Transverse colon (tissue), 4 donors: ENCODE measurements around the gene PTPRR. TPM values are rescaled to one million over a fixed set of nuclear protein-coding genes. Genes with fewer than 3 reads are reported as not detected.

Source experiments
- DNase-seq: peaks from one replicate; pipeline ENCODE4 v3.0.0-alpha.2; 2019
- H3K27ac ChIP-seq, 4 donors: fragments of 200-600 bp; sonication (generic); 2 replicates each; pipeline ENCODE4 v1.5.1; 2016 to 2018; ENCODE audit warnings: inconsistent platforms in 4 of 4
- H3K27me3 ChIP-seq: fragments of 200-600 bp; sonication (generic); 2 replicates; pipeline ENCODE4 v1.5.1; 2017; ENCODE audit warnings: inconsistent platforms
- H3K36me3 ChIP-seq, 4 donors: fragments of 200-600 bp; sonication (generic); 2 replicates each; pipeline ENCODE4 v1.5.1; 2017 to 2019; ENCODE audit warnings: inconsistent platforms in 4 of 4
- H3K4me1 ChIP-seq, 4 donors: fragments of 200-600 bp; sonication (generic); 2 replicates each; pipeline ENCODE4 v1.5.1; 2017 to 2020; ENCODE audit warnings: inconsistent platforms in 4 of 4
- H3K4me3 ChIP-seq, 4 donors: fragments of 200-600 bp; sonication (generic); 1 replicate in 1 of 4; 2 replicates in 3 of 4; pipeline versions ENCODE4 v1.5.1 to v1.6.1; 2017 to 2019; ENCODE audit warnings: inconsistent platforms in 4 of 4
- H3K9me3 ChIP-seq, 2 donors: fragments of 200-600 bp; sonication (generic); 2 replicates each; pipeline ENCODE4 v1.5.1; 2017 to 2019; ENCODE audit warnings: inconsistent platforms in 2 of 2
- CTCF ChIP-seq, 5 experiments: fragments of 200-600 bp in 3 of 5; fragments of 450-650 bp in 2 of 5; sonication (generic) in 3 of 5; IDR thresholded peaks; 1 replicate in 2 of 5; 2 replicates in 3 of 5; pipeline ENCODE4 v1.5.1; 2016 to 2017; ENCODE audit warnings: antibody characterized with exemption in 5 of 5, inconsistent platforms in 3 of 5, mild to moderate bottlenecking in 2 of 5, moderate library complexity in 1 of 5
- EP300 ChIP-seq: sonication (generic); formaldehyde crosslinking; IDR thresholded peaks from one replicate; pipeline ENCODE4 v1.6.1; 2017; ENCODE audit warnings: antibody characterized with exemption, low read depth
- POLR2A ChIP-seq: fragments of 450-650 bp; IDR thresholded peaks from one replicate; pipeline ENCODE4 v1.6.1; 2016; ENCODE audit warnings: antibody characterized with exemption, mild to moderate bottlenecking, moderate library complexity
- POLR2AphosphoS5 ChIP-seq, 3 donors: sonication (generic); formaldehyde crosslinking; IDR thresholded peaks; one replicate each; pipeline ENCODE4 v1.6.1; 2016; ENCODE audit warnings: antibody characterized with exemption in 3 of 3
- WGBS, 2 donors: methylation state at CpG; one replicate each; pipeline ENCODE4 v1.1.5; 2018; ENCODE audit warnings: low coverage in 1 of 2; 5-methylcytosine and 5-hydroxymethylcytosine counted together
- in situ Hi-C, 4 donors: fragments of 200-750 bp; cut with MboI; loops; one replicate each; pipeline versions ENCODE4 v1.15.0 to v1.15.1; 2017; ENCODE audit warnings: low sequenced_read_pairs in 3 of 4, low pct_ligation_motif_present in 1 of 4, low pct_unique_long_range_greater_than_20kb in 1 of 4
- intact Hi-C: fragments of 100-400 bp; cut with DNase I; formaldehyde crosslinking; loops from one replicate; pipeline ENCODE4 v1.15.1; 2023; ENCODE audit warnings: low total_unique reads
- total RNA-seq, 4 donors: library from RNA; depleted of rRNA; stranded (reverse); fragments of >200 nt; gene quantifications; one replicate each; pipeline ENCODE4 v1.1.0, GENCODE V29; 2016

The PTPRR gene
- total RNA-seq, 4 donors from 2014 or later: 13.2 to 50.9 (median 31.4) TPM; not detected in 1

GRCh38 chr12:70747445-70748260 is 172.9 kb downstream of the PTPRR start:
- in situ Hi-C loops (loop anchor here in 3 of 4 donors (25.0 kb wide), 2 partner anchors 265 to 860 kb away; no protein-coding TSS in a partner anchor), intact Hi-C loops (no loop called here)
- Histone ChIP-seq H3K27me3 (no peaks in the 10 kb centered on the region), H3K4me1 (no peaks in the 10 kb centered on the region), H3K4me3 (no peak overlapping the region), H3K36me3 (no peaks in the 10 kb centered on the region), H3K27ac (no peak overlapping the region), H3K9me3 (no peaks in the 10 kb centered on the region)
- 71 to 75% methylated on average over 6 of the region's 6 CpGs for WGBS, 2 donors
- no peak for DNase-seq
- TF ChIP-seq CTCF (IDR thresholded peaks at IDR 0.05) (no peak), EP300 (no peak), POLR2AphosphoS5 (IDR thresholded peaks at IDR 0.05) (no peak), POLR2A (no peak)

GRCh38 chr12:70745048-70745447 is 175.5 kb downstream of the PTPRR start:
- H3K9me3 ChIP-seq: no peaks in the 10 kb centered on the region
- no peak for DNase-seq
- TF ChIP-seq CTCF (IDR thresholded peaks at IDR 0.05) (no peak), POLR2A (no peak), POLR2AphosphoS5 (IDR thresholded peaks at IDR 0.05) (no peak), EP300 (no peak)
- in situ Hi-C loops (loop anchor here in 3 of 4 donors (25.0 kb wide), 2 partner anchors 267 to 858 kb away; no protein-coding TSS in a partner anchor), intact Hi-C loops (no loop called here)
- H3K36me3 ChIP-seq: no peaks in the 10 kb centered on the region
- H3K4me1 ChIP-seq: peaks cover 0 to 11% (median 5%) of the 10 kb centered on the region in 4 donors
- no peak overlapping the region for H3K4me3 ChIP-seq
- no peaks in the 10 kb centered on the region for H3K27me3 ChIP-seq
- no peak overlapping the region for H3K27ac ChIP-seq
- WGBS, 2 donors: 68 to 79% methylated on average over 4 to 7 of the region's 7 CpGs

DNA sequence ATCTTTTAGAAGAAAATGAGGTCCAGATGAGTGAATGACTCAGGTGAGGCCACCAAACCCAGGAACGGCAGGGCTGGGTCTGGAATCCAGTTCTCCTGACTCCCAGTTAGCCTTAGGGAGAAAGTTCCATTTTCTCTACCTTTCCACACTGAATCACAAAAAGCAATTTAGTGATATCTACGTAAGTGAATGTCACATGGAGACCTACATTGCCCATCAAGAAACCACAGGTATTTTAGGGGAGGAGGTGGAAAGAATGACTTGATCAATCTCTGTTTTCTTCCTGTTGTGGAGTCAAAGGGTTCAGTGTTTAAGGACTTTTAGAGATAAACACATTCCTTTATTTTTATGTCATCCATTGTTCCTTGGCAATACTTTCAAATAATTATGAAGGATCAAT is 176.4 kb downstream of the PTPRR start:
- Histone ChIP-seq H3K27me3 (no peaks in the 10 kb centered on the region), H3K4me1 (peaks cover 0 to 11% (median 5%) of the 10 kb centered on the region in 4 donors), H3K36me3 (no peaks in the 10 kb centered on the region), H3K4me3 (no peak overlapping the region), H3K27ac (no peak overlapping the region), H3K9me3 (no peaks in the 10 kb centered on the region)
- WGBS, 2 donors: 83 to 92% methylated on average over 2 of the region's 2 CpGs
- no peak for DNase-seq
- in situ Hi-C loops (loop anchor here in 3 of 4 donors (25.0 kb wide), 2 partner anchors 268 to 857 kb away; no protein-coding TSS in a partner anchor), intact Hi-C loops (no loop called here)
- TF ChIP-seq POLR2AphosphoS5 (IDR thresholded peaks at IDR 0.05): no peak
- TF ChIP-seq POLR2A: no peak

DNA sequence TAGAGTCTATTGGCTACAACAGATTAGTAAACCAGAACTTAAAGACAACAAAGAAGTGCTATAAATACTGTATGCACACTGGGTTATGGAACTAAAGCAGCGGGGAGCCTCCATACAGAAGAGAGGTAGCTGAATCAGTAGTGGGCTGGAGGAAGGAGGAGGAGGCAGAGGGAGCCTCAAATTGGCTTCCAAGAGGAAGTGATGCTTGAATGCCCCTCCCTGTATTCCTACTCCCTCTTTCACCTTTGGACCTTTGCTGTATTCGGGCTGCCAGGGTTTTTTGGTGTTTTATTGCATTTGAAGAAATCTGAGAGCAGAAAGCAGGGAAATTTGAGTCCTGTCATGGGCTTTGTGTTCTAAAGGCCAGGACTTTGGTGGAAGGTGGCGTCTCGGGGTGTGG is 179.3 kb downstream of the PTPRR start:
- Histone ChIP-seq H3K4me1 (peaks cover 0 to 19% (median 5%) of the 10 kb centered on the region in 4 donors), H3K4me3 (no peak overlapping the region), H3K27me3 (no peaks in the 10 kb centered on the region), H3K36me3 (no peaks in the 10 kb centered on the region), H3K9me3 (no peaks in the 10 kb centered on the region), H3K27ac (peak overlapping the region; percentile 31 to 51 (median 38))
- peak; percentile 39 for DNase-seq
- intact Hi-C loops: no loop called here
- TF ChIP-seq CTCF (IDR thresholded peaks at IDR 0.05) (no peak), POLR2A (no peak), EP300 (no peak), POLR2AphosphoS5 (IDR thresholded peaks at IDR 0.05) (no peak)
- in situ Hi-C loops: loop anchor here in 3 of 4 donors (25.0 kb wide), 2 partner anchors 271 to 854 kb away; no protein-coding TSS in a partner anchor
- WGBS, 2 donors: 56 to 60% methylated on average over 1 to 4 of the region's 4 CpGs
